Mesenchymal stem cell (in vitro differentiated cells and primary cell): ENCODE measurements around the gene KIAA1328.

ENCODE experiments used
- DNase-seq: peaks from one replicate; pipeline ENCODE4 v3.0.0-alpha.2; 2013
- H2AFZ ChIP-seq: one replicate; pipeline ENCODE4 v1.6.1; 2013; ENCODE audit warnings: low read depth, mild to moderate bottlenecking, control low read depth, inconsistent platforms, low read length, moderate library complexity
- H2AK5ac ChIP-seq: 2 replicates; pipeline ENCODE4 v1.6.1; 2013; ENCODE audit warnings: low read length, moderate library complexity, mild to moderate bottlenecking, inconsistent platforms; ENCODE audit not compliant: severe bottlenecking
- H2BK120ac ChIP-seq: one replicate; pipeline ENCODE4 v1.6.1; 2013; ENCODE audit warnings: low read depth, mild to moderate bottlenecking, inconsistent platforms, low read length, moderate library complexity
- H2BK12ac ChIP-seq, 2 experiments: one replicate each; pipeline ENCODE4 v1.6.1; 2013; ENCODE audit warnings: inconsistent platforms in 2 of 2, low read length in 2 of 2, mild to moderate bottlenecking in 2 of 2, moderate library complexity in 2 of 2, control low read depth in 1 of 2
- H2BK15ac ChIP-seq: one replicate; pipeline ENCODE4 v1.6.1; 2013; ENCODE audit warnings: mild to moderate bottlenecking, low read depth, inconsistent platforms; ENCODE audit not compliant: poor library complexity, severe bottlenecking
- H2BK5ac ChIP-seq: 2 replicates; pipeline ENCODE4 v1.6.1; 2013; ENCODE audit warnings: low read depth, mild to moderate bottlenecking, low read length, control low read depth, inconsistent platforms; ENCODE audit not compliant: poor library complexity, severe bottlenecking
- H3K14ac ChIP-seq, 2 experiments: one replicate each; pipeline ENCODE4 v1.6.1; 2013; ENCODE audit warnings: inconsistent platforms in 2 of 2, low read length in 2 of 2, control low read depth in 1 of 2, mild to moderate bottlenecking in 1 of 2, moderate library complexity in 1 of 2
- H3K18ac ChIP-seq, 2 experiments: one replicate each; pipeline ENCODE4 v1.6.1; 2013; ENCODE audit warnings: inconsistent platforms in 2 of 2, low read length in 2 of 2, control low read depth in 1 of 2, low read depth in 1 of 2, mild to moderate bottlenecking in 1 of 2
- H3K23ac ChIP-seq, 2 experiments: one replicate each; pipeline ENCODE4 v1.6.1; 2013; ENCODE audit warnings: inconsistent platforms in 2 of 2, low read length in 2 of 2, mild to moderate bottlenecking in 2 of 2, moderate library complexity in 2 of 2, control low read depth in 1 of 2
- H3K27ac ChIP-seq: 2 replicates; pipeline ENCODE4 v1.5.1; 2013; ENCODE audit warnings: mild to moderate bottlenecking, moderate library complexity, low read length, control low read depth, inconsistent platforms; ENCODE audit not compliant: poor library complexity, severe bottlenecking
- H3K27me3 ChIP-seq, 2 experiments: 2 replicates each; pipeline versions ENCODE4 v1.6.1 to v1.7.0; 2013; ENCODE audit warnings: low read length in 2 of 2, mild to moderate bottlenecking in 2 of 2, moderate library complexity in 2 of 2, control low read depth in 1 of 2, inconsistent platforms in 1 of 2; ENCODE audit not compliant: control insufficient read depth in 1 of 2, insufficient read depth in 1 of 2
- H3K36me3 ChIP-seq, 2 experiments: 2 replicates each; pipeline versions ENCODE4 v1.6.1 to v1.7.0; 2013; ENCODE audit warnings: low read length in 2 of 2, control low read depth in 1 of 2, inconsistent platforms in 1 of 2, low read depth in 1 of 2, mild to moderate bottlenecking in 1 of 2; ENCODE audit not compliant: insufficient read depth in 2 of 2, control insufficient read depth in 1 of 2
- H3K4ac ChIP-seq, 2 experiments: one replicate each; pipeline ENCODE4 v1.6.1; 2013; ENCODE audit warnings: inconsistent platforms in 2 of 2, low read length in 2 of 2, mild to moderate bottlenecking in 2 of 2, moderate library complexity in 2 of 2, control low read depth in 1 of 2, low read depth in 1 of 2
- H3K4me1 ChIP-seq: 2 replicates; pipeline ENCODE4 v1.6.1; 2013; ENCODE audit warnings: low read depth, low read length, control low read depth; ENCODE audit not compliant: control insufficient read depth, insufficient read depth
- H3K4me2 ChIP-seq: 2 replicates; pipeline ENCODE4 v1.6.1; 2013; ENCODE audit warnings: low read length, mild to moderate bottlenecking, inconsistent platforms; ENCODE audit not compliant: poor library complexity, severe bottlenecking
- H3K4me3 ChIP-seq, 2 experiments: 2 replicates each; pipeline versions ENCODE4 v1.5.1 to v1.7.0; 2013; ENCODE audit warnings: low read length in 2 of 2, mild to moderate bottlenecking in 2 of 2, control low read depth in 1 of 2, low read depth in 1 of 2; ENCODE audit not compliant: insufficient read depth in 1 of 2
- H3K79me1 ChIP-seq: replicated peaks from 2 replicates; pipeline ENCODE4 v1.6.1; 2013; ENCODE audit warnings: mild to moderate bottlenecking, control low read depth, low read length, inconsistent platforms; ENCODE audit not compliant: poor library complexity, severe bottlenecking
- H3K9ac ChIP-seq: 2 replicates; pipeline ENCODE4 v1.7.0; 2013; ENCODE audit warnings: mild to moderate bottlenecking, low read length, moderate library complexity
- H3K9me3 ChIP-seq: 2 replicates; pipeline ENCODE4 v1.7.0; 2013; ENCODE audit warnings: mild to moderate bottlenecking, low read length; ENCODE audit not compliant: control insufficient read depth
- H4K8ac ChIP-seq: one replicate; pipeline ENCODE4 v1.6.1; 2013; ENCODE audit warnings: inconsistent platforms, mild to moderate bottlenecking, low read length, moderate library complexity
- H4K91ac ChIP-seq: one replicate; pipeline ENCODE4 v1.6.1; 2013; ENCODE audit warnings: mild to moderate bottlenecking, low read length, inconsistent platforms
- WGBS: methylation state at CpG from one replicate; pipeline ENCODE4 v1.1.7; 2013; ENCODE audit warnings: mixed read lengths; 5-methylcytosine and 5-hydroxymethylcytosine counted together

The KIAA1328 gene

GRCh38 chr18:36786686-36787085 lies 42.2 kb upstream of the KIAA1328 start:
- no peak overlapping the region for H2BK5ac ChIP-seq
- H3K4ac ChIP-seq = no peak overlapping the region
- H3K9me3 ChIP-seq = no peaks in the 10 kb centered on the region
- H3K27me3 ChIP-seq = no peaks in the 10 kb centered on the region
- H3K36me3 ChIP-seq = peaks cover 12 to 25% of the 10 kb centered on the region in 2 experiments
- H2AFZ ChIP-seq = no peak overlapping the region
- H3K4me3 ChIP-seq = no peak overlapping the region
- no peak overlapping the region for H3K4me2 ChIP-seq
- no peak overlapping the region for H3K18ac ChIP-seq
- H3K4me1 ChIP-seq = peaks cover 5% of the 10 kb centered on the region
- H2BK120ac ChIP-seq = no peak overlapping the region
- H3K79me1 ChIP-seq = peaks cover 4% of the 10 kb centered on the region
- no peak overlapping the region for H2BK15ac ChIP-seq
- H4K91ac ChIP-seq = no peak overlapping the region
- H3K9ac ChIP-seq = no peak overlapping the region
- peak; percentile 65 for DNase-seq
- peak overlapping the region; percentile 26 for H2AK5ac ChIP-seq
- H4K8ac ChIP-seq = no peak overlapping the region
- H3K14ac ChIP-seq = no peak overlapping the region
- H3K23ac ChIP-seq = no peak overlapping the region
- 31% methylated on average over 4 of the region's 4 CpGs for WGBS
- no peak overlapping the region for H2BK12ac ChIP-seq
- peak overlapping the region; percentile 13 for H3K27ac ChIP-seq

- no peak for DNase-seq
- no peak overlapping the region for H3K4me2 ChIP-seq
- no peaks in the 10 kb centered on the region for H3K4me1 ChIP-seq
- H4K8ac ChIP-seq = no peak overlapping the region
- H3K4me3 ChIP-seq = no peak overlapping the region
- no peak overlapping the region for H3K4ac ChIP-seq
- H4K91ac ChIP-seq = no peak overlapping the region
- no peaks in the 10 kb centered on the region for H3K9me3 ChIP-seq
- H2AK5ac ChIP-seq = no peak overlapping the region
- WGBS = 100% methylated on average over 4 of the region's 4 CpGs
- H3K14ac ChIP-seq = no peak overlapping the region
- H3K9ac ChIP-seq = no peak overlapping the region
- no peak overlapping the region for H2AFZ ChIP-seq
- H3K27me3 ChIP-seq = no peaks in the 10 kb centered on the region
- no peak overlapping the region for H2BK120ac ChIP-seq
- H3K79me1 ChIP-seq = peaks cover 9% of the 10 kb centered on the region
- no peak overlapping the region for H2BK5ac ChIP-seq
- H3K27ac ChIP-seq = no peak overlapping the region
- H2BK15ac ChIP-seq = no peak overlapping the region
- H3K36me3 ChIP-seq = peaks cover 35 to 65% of the 10 kb centered on the region in 2 experiments
- no peak overlapping the region for H3K23ac ChIP-seq
- no peak overlapping the region for H2BK12ac ChIP-seq
- no peak overlapping the region for H3K18ac ChIP-seq
Measured at GRCh38 chr18:36792634-36793283, 36.2 kb upstream of the KIAA1328 start.

- Histone ChIP-seq H2BK12ac (no peak overlapping the region), H3K79me1 (peaks cover 8% of the 10 kb centered on the region), H3K4ac (no peak overlapping the region), H3K36me3 (peaks cover 34 to 87% of the 10 kb centered on the region in 2 experiments), H2BK120ac (no peak overlapping the region), H3K4me1 (no peaks in the 10 kb centered on the region), H3K27me3 (no peaks in the 10 kb centered on the region), H4K91ac (no peak overlapping the region), H3K9ac (no peak overlapping the region), H2BK5ac (no peak overlapping the region), H3K4me2 (no peak overlapping the region), H2AFZ (no peak overlapping the region), H2BK15ac (no peak overlapping the region), H3K14ac (no peak overlapping the region), H3K27ac (no peak overlapping the region), H2AK5ac (no peak overlapping the region), H3K18ac (no peak overlapping the region), H4K8ac (no peak overlapping the region), H3K4me3 (no peak overlapping the region), H3K23ac (no peak overlapping the region), H3K9me3 (no peaks in the 10 kb centered on the region)
- DNase-seq = no peak
- WGBS = 100% methylated on average over 3 of the region's 3 CpGs
Measured at GRCh38 chr18:36798738-36799473, 30.0 kb upstream of the KIAA1328 start.

- H3K9me3 ChIP-seq = no peaks in the 10 kb centered on the region
Measured at GRCh38 chr18:36805105-36805504, 23.8 kb upstream of the KIAA1328 start.

More at GRCh38 chr18:36805105-36805504, 23.8 kb upstream of the KIAA1328 start:
- H2BK12ac ChIP-seq = no peak overlapping the region
- 100% methylated on average over 2 of the region's 2 CpGs for WGBS
- no peak overlapping the region for H2BK15ac ChIP-seq
- peaks cover 21% of the 10 kb centered on the region for H3K79me1 ChIP-seq
- H3K4me2 ChIP-seq = no peak overlapping the region
- no peak overlapping the region for H4K8ac ChIP-seq
- no peak overlapping the region for H2BK120ac ChIP-seq
- H4K91ac ChIP-seq = no peak overlapping the region
- no peak overlapping the region for H2AFZ ChIP-seq
- H3K27me3 ChIP-seq = no peaks in the 10 kb centered on the region
- H3K18ac ChIP-seq = no peak overlapping the region
- no peaks in the 10 kb centered on the region for H3K4me1 ChIP-seq
- no peak overlapping the region for H2AK5ac ChIP-seq
- H3K14ac ChIP-seq = no peak overlapping the region
- peaks cover 27 to 64% of the 10 kb centered on the region in 2 experiments for H3K36me3 ChIP-seq
- H3K4me3 ChIP-seq = no peak overlapping the region
- no peak for DNase-seq
- no peak overlapping the region for H3K9ac ChIP-seq
- no peak overlapping the region for H2BK5ac ChIP-seq
- H3K23ac ChIP-seq = no peak overlapping the region
- no peak overlapping the region for H3K27ac ChIP-seq
- H3K4ac ChIP-seq = no peak overlapping the region
